Activated CD8-positive, alpha-beta T cell treated with anti-CD3 and anti-CD28 coated beads for 36 hours (primary cell): ENCODE data around the gene SEC14L2. TPM values are rescaled to one million over a fixed set of nuclear protein-coding genes. Genes with fewer than 3 reads are reported as not detected.

Source experiments
- ATAC-seq: fragments of 200-7000 bp; cut with Tn5 transposase; one replicate; pipeline ENCODE4 v1.10.0; 2021; ENCODE audit warnings: mild to moderate bottlenecking, moderate library complexity
- CTCF ChIA-PET: fragments of 350-600 bp; sonication (Branson Sonifier 250); formaldehyde crosslinking; loops from one replicate; lab custom pipeline; 2021; ENCODE audit warnings: antibody characterized with exemption; lab: Charles Lee
- POLR2A ChIA-PET: fragments of 350-600 bp; sonication (Branson Sonifier 250); formaldehyde crosslinking; loops from one replicate; lab custom pipeline; 2021; ENCODE audit warnings: antibody characterized with exemption; lab: Charles Lee
- DNase-seq: peaks from one replicate; pipeline ENCODE4 v3.0.0-alpha.2; 2020
- H3K27ac Mint-ChIP-seq: one replicate; pipeline ENCODE4 v1.8.0; 2021; ENCODE audit warnings: mild to moderate bottlenecking, mixed read lengths
- H3K27me3 Mint-ChIP-seq: one replicate; pipeline ENCODE4 v1.8.0; 2021; ENCODE audit warnings: mixed read lengths
- H3K36me3 Mint-ChIP-seq: one replicate; pipeline ENCODE4 v1.8.0; 2021; ENCODE audit warnings: low read depth, mixed read lengths
- H3K4me1 Mint-ChIP-seq: one replicate; pipeline ENCODE4 v1.8.0; 2021; ENCODE audit warnings: low read depth, mixed read lengths
- H3K4me3 Mint-ChIP-seq: one replicate; pipeline ENCODE4 v1.8.0; 2021; ENCODE audit warnings: mild to moderate bottlenecking, moderate library complexity, mixed read lengths
- H3K9me3 Mint-ChIP-seq: one replicate; pipeline ENCODE4 v1.8.0; 2021; ENCODE audit warnings: mixed read lengths
- intact Hi-C: fragments of 100-400 bp; cut with micrococcal nuclease; formaldehyde crosslinking; loops from one replicate; pipeline ENCODE4 v1.10.0; 2022
- total RNA-seq, 2 experiments: library from RNA; stranded (reverse); gene quantifications; one replicate each; pipeline ENCODE4 v1.2.3, GENCODE V29; 2021
- TF ChIP-seq, protein P1 (sequence below): fragments of 200-600 bp; IDR thresholded peaks from one replicate; pipeline ENCODE4 v1.8.0; 2022; ENCODE audit warnings: antibody characterized with exemption, mild to moderate bottlenecking

SEC14L2 gene
- total RNA-seq, 2 experiments from 2014 or later, result 15.1 to 15.4 TPM

DNA sequence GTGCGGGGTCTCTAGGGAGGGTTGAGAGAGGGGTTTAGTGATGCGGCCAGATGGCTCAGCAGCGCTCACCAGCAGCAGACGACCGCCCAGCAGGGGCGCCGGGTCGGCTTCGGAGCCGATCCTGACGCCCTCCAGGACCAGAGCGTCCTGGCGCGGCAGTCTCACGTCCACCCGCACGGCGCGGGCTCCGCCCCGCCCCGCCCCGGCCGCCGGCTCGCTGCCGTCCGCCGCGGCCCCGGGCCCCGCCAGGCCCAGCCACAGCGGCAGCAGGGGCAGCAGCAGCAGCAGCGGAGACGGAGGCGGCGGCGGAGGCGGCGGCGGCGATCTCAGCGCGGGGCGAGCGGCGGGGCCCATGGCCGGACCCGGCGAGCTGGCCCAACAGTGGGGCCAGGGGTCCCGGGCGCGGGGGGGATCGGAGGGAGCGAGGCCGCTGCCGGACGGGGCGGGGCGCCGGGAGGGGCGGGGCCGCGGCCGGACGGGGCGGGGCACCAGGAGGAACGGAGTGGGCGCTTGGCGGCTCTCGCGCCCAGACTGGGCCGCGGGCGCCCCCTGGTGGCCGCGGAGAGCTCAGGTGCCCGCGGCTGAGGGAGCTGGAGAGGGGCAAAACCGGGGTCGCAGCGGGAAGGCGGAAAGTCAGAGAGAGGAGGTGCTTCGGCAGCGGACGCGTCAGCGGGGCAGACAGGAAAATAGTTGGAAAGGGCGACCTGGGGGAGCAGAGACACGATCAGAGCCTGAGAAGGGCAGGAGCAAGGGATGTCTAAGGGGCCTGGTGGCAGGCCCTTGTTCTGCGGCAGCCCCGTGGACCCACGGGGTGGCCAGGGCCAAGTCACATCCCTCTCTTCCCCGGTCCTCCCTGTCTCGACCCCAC, 9.6 kb upstream of the SEC14L2 start, which contains the start of gene RNF215:
Gene RNF215 (minus strand): TSS at position 452 of the 868 bp plus-strand sequence. CDS start 98 bp downstream, at position 354.
- Mint-ChIP-seq H3K4me3 (peak within 1 kb of the TSS; percentile 76), H3K9me3 (no peaks in the 10 kb centered on the region), H3K27ac (peak within 1 kb of the TSS; percentile 43), H3K27me3 (no peaks in the 10 kb centered on the region), H3K4me1 (peaks cover 15% of the 10 kb centered on the region), H3K36me3 (no peaks in the 10 kb centered on the region)
- DNase-seq, result peak; percentile 78
- ChIA-PET POLR2A (interaction anchor here (0.6 to 2.5 kb wide), 5 partner anchors 30 to 118 kb away, joined by 3 to 19 read pairs (median 3); partner anchors contain the start of genes CASTOR1, CCDC157 and SF3A1), CTCF (interaction anchor here (0.6 to 21.0 kb wide), 38 partner anchors 8 to 284 kb away, joined by 3 to 472 read pairs (median 4); partner anchors contain the start of genes CASTOR1, CCDC157, MTFP1 and SEC14L2)
- intact Hi-C loops, result no loop called here
- peak; percentile 78 for ATAC-seq
- TF ChIP-seq, protein P1, sequence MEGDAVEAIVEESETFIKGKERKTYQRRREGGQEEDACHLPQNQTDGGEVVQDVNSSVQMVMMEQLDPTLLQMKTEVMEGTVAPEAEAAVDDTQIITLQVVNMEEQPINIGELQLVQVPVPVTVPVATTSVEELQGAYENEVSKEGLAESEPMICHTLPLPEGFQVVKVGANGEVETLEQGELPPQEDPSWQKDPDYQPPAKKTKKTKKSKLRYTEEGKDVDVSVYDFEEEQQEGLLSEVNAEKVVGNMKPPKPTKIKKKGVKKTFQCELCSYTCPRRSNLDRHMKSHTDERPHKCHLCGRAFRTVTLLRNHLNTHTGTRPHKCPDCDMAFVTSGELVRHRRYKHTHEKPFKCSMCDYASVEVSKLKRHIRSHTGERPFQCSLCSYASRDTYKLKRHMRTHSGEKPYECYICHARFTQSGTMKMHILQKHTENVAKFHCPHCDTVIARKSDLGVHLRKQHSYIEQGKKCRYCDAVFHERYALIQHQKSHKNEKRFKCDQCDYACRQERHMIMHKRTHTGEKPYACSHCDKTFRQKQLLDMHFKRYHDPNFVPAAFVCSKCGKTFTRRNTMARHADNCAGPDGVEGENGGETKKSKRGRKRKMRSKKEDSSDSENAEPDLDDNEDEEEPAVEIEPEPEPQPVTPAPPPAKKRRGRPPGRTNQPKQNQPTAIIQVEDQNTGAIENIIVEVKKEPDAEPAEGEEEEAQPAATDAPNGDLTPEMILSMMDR, result peak; percentile 89

DNA sequence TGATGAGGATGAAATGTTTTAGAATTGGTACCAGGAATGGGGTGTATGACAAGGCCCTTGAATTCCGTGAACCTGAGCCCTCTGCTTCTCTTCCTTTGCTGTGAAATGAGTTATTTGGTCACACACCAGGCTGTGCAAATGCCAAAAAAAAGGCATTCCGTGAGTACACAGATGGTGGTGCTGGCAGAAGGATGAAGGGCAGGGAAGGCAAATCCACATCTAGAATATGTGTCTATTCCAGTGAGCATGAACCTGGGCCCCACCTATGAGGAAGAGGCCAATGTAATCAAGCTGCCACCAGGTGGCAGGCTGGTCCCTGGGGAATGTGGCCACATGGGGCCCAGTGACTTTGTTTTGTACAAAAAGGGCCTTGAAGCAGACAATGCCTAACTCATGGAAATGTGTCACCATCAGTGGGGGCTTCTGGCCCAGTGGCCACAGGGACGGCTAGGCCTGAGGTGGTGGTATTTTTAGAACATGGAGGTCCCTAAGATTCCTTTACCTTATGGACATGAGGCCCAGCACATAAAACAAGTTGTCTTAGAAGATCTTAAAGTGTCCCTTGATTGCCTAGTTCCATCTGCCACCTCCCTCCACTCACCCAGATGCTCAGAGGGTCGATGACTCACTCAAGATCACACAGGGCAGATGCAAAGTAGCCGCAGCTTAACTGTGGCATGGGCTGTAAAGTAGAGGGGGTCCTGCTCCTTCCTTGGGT, 5.7 kb upstream of the SEC14L2 start:
- TF ChIP-seq, protein P1, result peak; percentile 91
- CTCF ChIA-PET, result interaction anchor here (0.6 to 21.0 kb wide), 36 partner anchors 10 to 283 kb away, joined by 3 to 472 read pairs (median 5); partner anchors contain the start of genes CASTOR1, CCDC157, MTFP1 and SF3A1
- peak; percentile 75 for ATAC-seq
- no peak overlapping the region for H3K4me3 Mint-ChIP-seq
- H3K36me3 Mint-ChIP-seq, result no peaks in the 10 kb centered on the region
- H3K27me3 Mint-ChIP-seq, result no peaks in the 10 kb centered on the region
- peak; percentile 90 for DNase-seq
- H3K9me3 Mint-ChIP-seq, result no peaks in the 10 kb centered on the region
- peaks cover 29% of the 10 kb centered on the region for H3K4me1 Mint-ChIP-seq
- peak overlapping the region; percentile 93 for H3K27ac Mint-ChIP-seq
- POLR2A ChIA-PET, result interaction anchor here (0.6 to 2.8 kb wide), 7 partner anchors 19 to 174 kb away, joined by 3 to 20 read pairs (median 3); no protein-coding TSS in a partner anchor
- intact Hi-C loops, result loop anchor here (1.0 to 2.0 kb wide), 2 partner anchors 34 to 94 kb away; partner anchors contain the start of gene MTFP1

GRCh38 chr22:30392661-30393321, 4.0 kb upstream of the SEC14L2 start:
- no peaks in the 10 kb centered on the region for H3K27me3 Mint-ChIP-seq
- no peaks in the 10 kb centered on the region for H3K36me3 Mint-ChIP-seq
- POLR2A ChIA-PET, result interaction anchor here (0.9 to 2.8 kb wide), 9 partner anchors 12 to 130 kb away, joined by 3 to 20 read pairs (median 3); partner anchors contain the start of genes CASTOR1 and MTFP1
- intact Hi-C loops, result no loop called here
- peak overlapping the region; percentile 76 for H3K27ac Mint-ChIP-seq
- TF ChIP-seq, protein P1, result no peak
- CTCF ChIA-PET, result interaction anchor here (0.8 to 21.0 kb wide), 13 partner anchors 9 to 285 kb away, joined by 3 to 472 read pairs (median 7); partner anchors contain the start of genes CASTOR1 and MTFP1
- DNase-seq (peak; percentile 47), ATAC-seq (no peak)
- H3K9me3 Mint-ChIP-seq, result no peaks in the 10 kb centered on the region
- peaks cover 33% of the 10 kb centered on the region for H3K4me1 Mint-ChIP-seq
- H3K4me3 Mint-ChIP-seq, result peak overlapping the region; percentile 2

DNA sequence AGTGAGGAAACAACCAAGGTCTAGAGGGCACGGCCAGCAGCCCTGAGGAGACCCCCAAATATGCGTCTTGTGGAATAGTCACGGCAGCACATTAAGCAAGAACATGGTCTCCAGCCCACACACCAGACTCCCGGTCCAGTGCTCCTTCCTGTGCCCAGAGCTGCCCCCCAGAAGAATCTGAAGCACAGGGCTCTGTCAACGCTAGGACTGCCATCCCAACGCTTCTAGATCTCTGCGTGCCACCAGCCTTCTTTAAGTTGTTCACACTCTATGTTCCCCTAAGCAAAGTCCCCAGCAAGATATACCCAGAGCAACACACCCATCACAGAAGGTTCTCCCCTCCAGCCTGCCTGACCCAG, 3.5 kb upstream of the SEC14L2 start:
- POLR2A ChIA-PET, result interaction anchor here (1.4 kb wide), 2 partner anchors 58 to 104 kb away, joined by 3 to 5 read pairs; partner anchors contain the start of gene CASTOR1
- Mint-ChIP-seq H3K4me3 (no peak overlapping the region), H3K27me3 (no peaks in the 10 kb centered on the region), H3K36me3 (no peaks in the 10 kb centered on the region), H3K4me1 (peaks cover 38% of the 10 kb centered on the region), H3K9me3 (no peaks in the 10 kb centered on the region), H3K27ac (no peak overlapping the region)
- TF ChIP-seq, protein P1, result no peak
- intact Hi-C loops, result no loop called here
- DNase-seq (no peak), ATAC-seq (no peak)
- CTCF ChIA-PET, result interaction anchor here (3.1 to 21.0 kb wide), 4 partner anchors 12 to 101 kb away, joined by 7 to 472 read pairs (median 78); partner anchors contain the start of genes CASTOR1 and MTFP1
